GM18861 (cell line): ENCODE data around the gene C6orf89.
A peak's percentile ranks its signal among the peaks of the same experiment; 100 is the strongest.
"Not testable (repeated sequence)": the region's sequence is repeated elsewhere in the genome, so short reads cannot be mapped to it uniquely, and the experiment has no call there.

ENCODE experiments used
- ATAC-seq: cut with Tn5 transposase; IDR thresholded peaks from one replicate; pipeline ENCODE4 v1.9.1; 2021; ENCODE audit not compliant: unreplicated experiment

Gene C6orf89

DNA sequence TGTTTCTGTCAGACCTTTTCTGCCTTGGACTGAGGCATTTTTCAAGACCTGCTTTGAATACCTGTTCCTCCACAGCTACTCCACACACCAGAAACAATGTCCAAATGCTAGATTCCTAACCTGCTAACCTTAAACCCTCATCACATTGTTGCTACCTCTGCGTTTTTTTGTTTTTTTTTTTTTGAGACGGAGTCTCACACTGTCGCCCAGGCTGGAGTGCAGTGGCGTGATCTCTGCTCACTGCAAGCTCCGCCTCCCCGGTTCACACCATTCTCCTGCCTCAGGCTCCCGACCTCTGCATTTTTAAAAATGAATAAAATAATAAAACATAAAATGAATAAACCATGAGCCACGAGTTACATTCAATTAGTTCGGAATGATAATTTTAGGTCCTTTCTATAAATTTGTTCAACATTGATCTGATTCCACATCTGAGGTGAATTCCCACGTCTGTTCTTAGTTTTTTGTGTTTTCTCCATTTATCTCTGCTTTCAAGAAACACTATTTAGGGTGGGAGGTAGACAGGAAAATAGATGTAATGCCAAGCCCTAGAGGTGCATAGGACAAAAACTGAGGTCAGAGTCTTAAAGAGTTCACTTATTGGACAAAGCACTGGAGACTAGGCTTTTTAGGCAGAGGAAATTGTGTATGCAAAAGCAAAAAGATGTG is 1.3 kb downstream of the C6orf89 start:
- no peak for ATAC-seq

DNA sequence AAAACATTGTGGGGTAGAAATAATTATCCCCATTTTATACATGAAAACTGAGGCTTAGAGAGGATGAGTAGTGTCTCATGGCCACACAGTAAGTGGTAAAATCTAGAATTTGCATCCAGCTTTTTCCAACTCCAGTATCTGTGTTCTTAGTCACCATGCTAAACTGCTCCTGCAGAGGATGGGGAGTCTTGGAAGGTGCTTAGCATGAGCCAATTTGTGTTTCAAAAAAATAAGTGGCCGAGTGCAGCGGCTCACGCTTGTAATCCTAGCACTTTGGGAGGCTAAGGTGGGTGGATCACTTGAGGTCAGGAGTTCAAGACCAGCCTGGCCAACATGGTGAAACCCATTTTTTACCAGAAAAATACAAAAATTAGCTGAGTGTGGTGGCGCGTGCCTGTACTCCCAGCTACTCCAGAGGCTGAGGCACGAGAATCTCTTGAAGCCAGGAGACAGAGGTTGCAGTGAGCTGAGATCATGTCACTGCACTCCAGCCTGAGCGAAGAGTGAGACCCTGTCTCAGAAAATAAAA is 2.4 kb downstream of the C6orf89 start:
- no peak for ATAC-seq

DNA sequence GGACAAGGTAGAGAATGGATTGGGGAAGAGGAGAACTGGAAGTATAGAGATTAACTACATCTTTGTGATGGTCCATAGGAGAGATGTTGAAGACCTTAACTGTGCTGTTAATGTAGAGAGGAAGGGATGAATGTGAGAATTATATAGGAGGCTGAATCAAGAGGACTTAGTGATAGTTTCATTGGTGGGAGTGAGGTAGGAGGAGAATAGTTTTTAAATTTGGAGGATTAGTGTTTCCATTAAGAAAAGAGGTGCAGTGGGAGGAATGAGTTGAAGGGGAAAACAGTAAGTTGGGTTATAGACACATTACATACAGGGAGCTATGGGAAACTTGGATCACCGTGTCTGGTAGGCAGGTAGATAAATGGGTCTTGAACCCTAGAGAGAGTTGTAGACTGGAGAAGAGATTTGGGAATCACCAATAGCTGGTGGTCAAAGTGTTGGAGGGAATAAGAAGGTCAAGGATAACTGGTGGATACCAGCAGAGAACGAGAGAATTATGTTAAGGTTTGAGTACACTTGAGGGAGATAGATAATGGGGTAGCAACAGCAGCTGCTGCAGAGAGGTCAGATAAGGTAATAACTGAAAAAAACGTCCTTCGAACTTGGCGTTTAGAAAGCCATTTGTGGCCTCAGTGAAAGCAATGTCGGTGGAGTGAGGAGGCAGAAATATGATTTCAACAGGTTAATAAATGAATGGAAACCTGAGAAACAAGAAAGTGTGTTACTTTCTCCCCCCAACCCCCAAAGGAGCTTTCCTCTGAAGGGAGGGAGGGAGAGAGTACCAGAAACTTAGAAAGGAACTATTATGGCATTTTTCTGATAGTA is 3.1 kb downstream of the C6orf89 start:
- no peak for ATAC-seq

DNA sequence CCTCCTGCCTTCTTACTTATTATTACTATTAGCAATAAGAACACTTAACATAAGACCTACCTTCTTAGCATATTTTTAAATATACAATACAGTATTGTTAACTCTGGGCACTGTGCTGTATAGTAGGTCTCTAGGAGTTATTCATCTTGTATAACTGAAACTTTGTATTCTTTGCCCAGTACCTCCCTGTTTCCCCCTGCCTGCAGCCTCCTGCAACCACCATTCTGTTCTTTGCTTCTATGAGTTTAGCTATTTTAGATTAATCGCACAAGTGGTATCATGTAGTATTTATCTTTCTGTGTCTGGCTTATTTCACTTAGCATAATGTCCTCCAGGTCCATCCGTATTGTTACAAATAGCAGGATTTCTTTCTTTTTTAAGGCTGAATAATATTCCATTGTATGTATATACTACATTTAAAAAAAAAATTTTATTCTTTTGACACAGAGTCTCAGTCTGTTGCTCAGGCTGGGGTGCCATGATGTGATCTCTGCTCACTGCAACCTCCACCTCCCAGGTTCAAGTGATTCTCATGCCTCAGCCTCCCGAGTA is 4.4 kb downstream of the C6orf89 start:
- ATAC-seq: no peak

DNA sequence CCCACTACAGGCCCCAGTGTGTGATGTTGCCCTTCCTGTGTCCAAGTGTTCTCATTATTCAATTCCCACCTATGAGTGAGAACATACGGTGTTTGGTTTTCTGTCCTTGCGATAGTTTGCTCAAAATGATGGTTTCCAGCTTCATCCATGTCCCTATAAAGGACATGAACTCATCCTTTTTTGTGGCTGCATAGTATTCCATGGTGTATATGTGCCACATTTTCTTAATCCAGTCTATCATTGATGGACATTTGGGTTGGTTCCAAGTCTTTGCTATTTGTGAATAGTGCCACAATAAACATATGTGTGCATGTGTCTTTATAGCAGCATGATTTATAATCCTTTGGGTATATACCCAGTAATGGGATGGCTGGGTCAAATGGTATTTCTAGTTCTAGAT is 5.4 kb downstream of the C6orf89 start:
- ATAC-seq: not testable (repeated sequence)

DNA sequence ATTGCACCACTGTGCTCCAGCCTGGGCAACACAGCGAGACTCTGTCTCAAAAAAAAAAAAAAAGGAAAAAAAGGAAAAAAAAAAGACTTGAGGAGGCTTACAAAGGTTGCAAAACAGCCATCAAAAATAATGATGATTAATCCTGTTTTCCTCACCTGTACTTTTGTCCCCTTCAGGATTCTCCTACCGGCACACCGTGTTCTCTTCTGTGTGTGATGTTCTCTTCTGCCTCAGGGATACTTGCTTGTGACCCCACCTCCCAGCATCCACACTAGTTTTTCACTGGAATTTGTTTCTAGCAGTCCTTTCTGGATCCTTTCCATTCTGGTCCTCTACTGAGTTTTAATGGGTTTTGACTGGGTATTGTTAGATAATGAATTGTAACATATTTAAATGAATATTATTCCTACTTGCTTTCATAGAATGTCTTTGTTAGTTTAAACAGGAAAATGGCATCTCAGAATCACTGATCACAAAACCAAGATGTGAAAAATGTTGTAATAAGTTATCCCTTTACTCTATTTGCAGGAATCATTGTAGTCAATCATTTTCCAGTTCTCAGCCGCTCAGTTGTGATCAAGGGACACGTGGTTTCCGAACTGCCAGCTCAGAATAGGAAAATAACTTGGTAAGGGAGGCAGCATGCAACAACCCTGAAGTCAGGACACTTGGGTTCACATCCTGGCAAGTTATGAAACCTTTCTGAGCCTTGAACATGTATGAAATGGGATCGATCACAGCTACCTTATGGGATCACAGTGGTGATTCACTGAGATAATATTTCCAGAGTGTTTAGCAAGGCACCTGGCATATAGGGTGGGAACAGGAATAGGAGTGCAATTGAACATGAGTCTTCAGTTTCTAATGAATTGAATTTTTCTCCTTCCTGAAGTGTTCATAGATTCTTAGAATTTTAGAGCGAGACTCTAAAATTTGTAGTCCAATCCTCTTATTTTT is 8.5 kb downstream of the C6orf89 start:
- ATAC-seq: no peak

DNA sequence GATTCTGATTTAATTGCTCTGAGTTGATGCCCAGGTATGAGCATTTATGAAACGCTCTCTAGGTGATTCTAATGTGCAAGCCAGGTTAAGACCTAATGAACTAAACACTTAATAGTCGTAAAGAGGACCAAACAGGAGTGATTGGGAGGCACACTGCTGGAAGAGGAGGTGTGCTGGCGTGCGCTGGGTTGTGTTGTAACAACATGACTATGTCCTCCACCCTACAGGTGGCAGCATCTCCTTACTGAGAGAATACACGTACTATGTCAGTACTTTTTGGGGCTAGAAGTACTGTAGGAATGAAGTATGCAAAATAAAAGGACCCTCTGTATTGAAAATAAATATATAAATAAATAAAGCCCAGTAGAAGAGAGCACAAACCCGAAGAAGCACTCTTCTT is 11.9 kb downstream of the C6orf89 start:
- no peak for ATAC-seq

DNA sequence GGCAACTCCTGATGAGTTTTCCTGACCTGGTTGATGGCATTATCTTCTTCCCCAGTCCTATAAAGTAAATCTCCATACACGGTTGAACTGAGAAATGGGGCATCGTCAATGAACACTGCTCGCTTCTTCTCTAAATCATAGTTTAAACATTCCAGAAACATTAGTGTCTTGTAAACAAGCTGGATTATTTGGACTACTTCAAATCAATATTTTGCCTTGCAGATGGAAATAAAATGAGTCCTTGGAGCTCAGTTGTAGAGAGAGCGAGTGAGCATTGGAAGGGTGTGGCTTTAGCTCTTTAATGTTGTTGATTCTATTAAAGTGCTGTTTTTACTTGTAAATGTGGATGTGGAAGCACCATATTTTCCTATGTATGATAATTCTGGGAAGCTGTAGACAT is 18.4 kb downstream of the C6orf89 start:
- no peak for ATAC-seq

DNA sequence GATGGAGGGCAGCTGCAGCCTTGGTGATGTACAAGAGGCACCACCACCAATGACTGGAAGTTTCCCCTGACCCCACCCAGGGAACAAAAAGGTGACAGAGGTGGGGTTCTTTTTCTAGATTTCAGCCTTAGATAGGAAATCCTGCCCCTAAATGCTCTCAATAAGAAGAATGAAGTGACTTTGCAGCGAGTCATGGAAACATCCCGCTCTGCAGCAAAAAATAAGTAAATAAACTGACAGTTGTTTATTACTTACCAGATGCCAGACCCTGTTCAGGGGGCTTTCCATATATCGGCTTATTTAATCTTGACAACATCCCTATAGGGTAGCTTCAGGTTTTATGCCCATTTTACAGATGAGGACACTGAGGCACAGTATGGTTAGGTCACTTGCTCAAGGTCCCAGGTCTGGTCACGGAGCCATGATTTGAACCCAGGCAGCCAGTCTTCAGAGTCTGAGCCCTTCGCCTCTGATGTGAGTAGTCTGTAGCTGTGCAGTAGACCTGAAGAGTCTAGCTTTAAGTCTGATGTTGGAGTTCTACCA is 19.2 kb downstream of the C6orf89 start:
- ATAC-seq: no peak

DNA sequence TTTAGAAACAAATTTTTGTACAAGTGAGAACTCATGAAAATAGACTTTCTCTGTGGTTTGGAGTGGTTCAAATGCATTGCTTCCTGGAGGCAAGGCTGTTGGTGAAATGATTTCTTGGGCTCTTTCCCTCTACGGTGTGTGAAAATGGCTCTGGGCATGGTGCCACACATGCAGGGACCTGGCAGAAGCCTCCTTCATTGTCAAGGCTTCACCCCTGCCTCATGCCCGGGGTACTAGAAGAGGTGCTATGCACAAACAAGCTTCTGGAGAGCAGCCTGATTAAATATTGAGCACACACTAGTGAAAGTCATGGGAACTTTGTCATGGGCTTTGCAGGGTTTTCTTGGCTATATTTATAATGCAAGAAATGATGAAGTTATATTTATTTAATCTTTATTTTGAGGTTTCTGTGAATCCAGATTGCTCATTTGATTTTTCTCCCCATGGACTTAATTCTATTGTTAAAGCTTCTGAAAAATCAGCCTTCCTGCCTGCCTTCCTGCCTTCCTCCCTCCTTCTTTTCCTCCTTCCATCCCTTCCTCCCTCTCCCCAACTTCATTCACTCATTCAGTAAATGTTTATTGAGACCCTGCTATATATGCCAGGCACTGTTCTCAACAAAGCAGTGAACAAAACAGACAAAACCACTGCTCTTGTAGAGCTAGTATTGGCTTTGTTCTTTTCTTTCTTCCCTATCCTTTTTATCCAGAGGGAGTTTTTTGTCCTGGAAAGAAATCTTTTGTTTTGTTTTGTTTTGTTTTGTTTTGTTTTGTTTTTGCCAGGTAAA is 21.0 kb downstream of the C6orf89 start:
- no peak for ATAC-seq

DNA sequence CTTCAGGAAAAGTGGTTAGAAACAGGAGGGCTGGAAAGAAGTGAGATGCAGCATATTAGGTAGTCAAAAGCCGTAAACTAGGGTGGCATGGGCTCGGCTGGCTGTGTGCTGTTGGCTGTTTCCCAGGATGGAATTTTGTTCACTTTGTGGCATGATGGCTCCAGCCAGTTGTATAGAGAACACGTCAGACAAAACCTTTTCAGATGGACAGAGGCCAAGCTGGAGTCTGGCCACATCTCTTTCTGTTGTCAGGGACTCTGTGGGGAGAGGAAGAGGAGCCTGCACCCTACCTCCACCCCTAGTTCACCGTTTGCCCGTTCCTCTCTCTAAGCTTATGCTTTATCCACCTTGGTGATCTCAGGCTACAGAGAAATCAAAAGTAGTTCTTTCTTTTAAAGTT is 22.0 kb downstream of the C6orf89 start:
- no peak for ATAC-seq

DNA sequence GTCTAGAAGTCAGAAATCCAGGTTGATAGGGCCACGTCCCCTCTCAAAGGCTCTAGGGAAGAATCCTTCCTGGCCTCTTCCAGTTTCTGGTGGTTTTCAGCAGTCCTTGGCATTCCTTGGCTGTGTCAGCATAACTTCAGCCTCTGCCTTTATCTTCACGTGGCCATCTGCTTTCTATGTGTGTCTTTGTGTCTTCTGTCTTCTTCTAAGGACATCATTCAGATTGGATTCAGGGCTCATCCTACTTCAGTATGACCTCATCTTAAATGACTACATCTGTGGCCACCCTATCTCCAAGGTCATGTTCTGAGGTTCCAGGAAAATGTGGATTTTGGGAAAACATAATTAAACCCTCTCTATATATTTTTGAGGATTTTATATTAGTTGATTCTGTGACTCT is 23.0 kb downstream of the C6orf89 start:
- ATAC-seq: no peak

DNA sequence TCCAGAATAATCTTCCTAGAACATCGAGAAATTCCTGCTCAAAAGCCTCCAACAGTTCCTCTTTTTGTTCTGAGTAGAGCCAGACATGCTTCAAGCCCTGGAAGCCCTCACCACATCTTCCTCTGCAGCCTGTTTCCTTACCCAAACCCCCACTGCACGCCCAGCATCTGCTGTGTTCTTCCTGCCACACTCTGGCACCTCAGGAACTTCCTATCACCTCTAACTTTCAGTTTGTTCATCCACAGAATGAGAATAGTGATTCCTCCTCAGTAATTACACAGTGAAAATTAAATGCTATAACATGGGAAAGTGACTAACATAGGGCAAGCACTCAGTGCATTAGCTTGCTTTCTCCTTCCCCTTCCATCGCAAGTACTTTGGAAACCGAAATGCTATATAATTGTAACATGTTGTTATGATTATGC is 26.3 kb downstream of the C6orf89 start:
- no peak for ATAC-seq

DNA sequence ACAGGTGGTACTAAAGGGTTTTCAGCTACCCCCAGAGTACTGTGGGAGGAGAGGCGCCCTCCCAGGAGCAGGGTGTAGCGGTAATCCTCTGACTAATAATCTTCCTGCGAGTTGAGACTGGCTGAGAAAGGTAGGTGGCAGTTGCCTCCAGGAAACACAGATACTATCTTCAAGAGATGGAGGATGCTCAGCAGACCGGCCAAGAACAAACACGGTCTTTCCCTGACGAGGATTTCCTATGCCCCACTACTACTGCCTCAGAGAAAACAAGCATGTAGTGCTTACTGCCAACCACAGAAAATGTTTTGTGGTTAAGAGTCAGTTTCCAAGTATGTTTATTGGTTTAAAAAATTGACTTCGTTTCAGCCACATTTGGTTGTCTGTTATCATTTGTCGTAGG is 26.8 kb downstream of the C6orf89 start:
- peak; percentile 81 for ATAC-seq

DNA sequence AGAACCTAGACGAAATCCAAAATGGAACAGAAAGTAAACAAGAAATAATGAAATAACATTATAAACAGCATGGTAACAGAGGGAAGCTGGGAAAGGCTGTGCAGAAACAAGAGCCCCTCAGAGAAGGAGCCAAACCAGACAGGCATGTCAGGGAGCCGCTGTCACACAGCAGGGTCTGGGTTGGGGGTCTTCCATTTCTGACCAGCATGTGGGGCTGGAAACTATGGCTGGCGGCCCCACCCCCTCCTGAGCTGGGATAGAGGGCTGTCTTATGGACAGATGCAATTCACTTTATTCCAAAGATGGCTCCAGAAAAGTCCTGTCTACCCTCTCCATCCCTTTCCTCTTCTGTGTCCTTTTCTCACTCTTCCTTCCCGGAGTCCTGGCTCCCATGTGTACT is 27.3 kb downstream of the C6orf89 start:
- no peak for ATAC-seq

DNA sequence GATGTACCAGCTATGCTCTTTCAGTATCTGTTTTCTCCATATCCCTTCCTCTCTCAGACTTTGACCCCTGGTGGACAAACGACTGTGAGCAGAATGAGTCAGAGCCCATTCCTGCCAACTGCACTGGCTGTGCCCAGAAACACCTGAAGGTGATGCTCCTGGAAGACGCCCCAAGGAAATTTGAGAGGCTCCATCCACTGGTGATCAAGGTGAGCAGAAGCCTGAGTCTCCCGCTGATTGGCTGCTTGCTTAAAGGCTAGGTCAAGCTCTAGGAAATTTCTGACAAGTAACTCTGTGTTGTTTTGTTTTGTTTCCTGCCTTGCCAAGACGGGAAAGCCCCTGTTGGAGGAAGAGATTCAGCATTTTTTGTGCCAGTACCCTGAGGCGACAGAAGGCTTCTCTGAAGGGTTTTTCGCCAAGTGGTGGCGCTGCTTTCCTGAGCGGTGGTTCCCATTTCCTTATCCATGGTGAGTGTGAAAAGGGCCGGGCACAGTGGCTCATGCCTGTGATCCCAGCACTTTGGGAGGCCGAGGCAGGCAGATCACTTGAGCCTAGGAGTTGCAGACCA is 28.6 kb downstream of the C6orf89 start:
- ATAC-seq: no peak

DNA sequence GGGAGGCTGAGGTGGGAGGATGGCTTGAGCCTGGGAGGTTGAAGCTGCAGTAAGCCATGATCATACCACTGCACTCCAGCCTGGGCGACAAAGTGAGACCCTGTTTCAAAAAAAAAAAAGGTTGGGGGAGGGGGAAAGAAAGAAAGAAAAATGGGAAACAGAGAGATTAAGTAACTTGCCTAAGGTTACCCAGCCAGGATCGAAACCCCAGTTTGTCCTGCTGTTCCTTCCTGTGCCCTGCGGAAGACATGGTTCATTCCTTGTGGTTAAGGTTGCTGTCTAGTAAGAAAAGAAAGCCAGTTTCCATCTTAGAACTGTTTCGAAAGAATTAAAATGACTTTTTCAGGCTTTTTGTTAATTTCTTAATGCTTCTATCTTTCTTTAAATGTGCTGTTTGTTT is 29.8 kb downstream of the C6orf89 start:
- ATAC-seq: no peak

DNA sequence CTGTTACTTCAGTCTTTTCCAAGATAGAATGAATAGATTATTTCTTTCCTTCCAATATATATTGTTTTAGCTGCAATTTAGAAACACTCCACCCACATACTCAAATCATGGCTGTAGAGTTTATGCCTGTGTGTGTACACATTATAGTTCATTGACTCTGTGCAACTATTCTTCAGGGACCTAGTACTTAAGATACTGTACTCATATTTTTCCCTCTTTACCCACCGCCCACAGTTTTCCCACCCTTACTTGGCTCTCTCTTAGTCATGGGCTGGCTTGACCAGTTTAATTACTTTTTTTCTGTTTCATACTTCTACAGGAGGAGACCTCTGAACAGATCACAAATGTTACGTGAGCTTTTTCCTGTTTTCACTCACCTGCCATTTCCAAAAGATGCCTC is 30.4 kb downstream of the C6orf89 start:
- no peak for ATAC-seq

DNA sequence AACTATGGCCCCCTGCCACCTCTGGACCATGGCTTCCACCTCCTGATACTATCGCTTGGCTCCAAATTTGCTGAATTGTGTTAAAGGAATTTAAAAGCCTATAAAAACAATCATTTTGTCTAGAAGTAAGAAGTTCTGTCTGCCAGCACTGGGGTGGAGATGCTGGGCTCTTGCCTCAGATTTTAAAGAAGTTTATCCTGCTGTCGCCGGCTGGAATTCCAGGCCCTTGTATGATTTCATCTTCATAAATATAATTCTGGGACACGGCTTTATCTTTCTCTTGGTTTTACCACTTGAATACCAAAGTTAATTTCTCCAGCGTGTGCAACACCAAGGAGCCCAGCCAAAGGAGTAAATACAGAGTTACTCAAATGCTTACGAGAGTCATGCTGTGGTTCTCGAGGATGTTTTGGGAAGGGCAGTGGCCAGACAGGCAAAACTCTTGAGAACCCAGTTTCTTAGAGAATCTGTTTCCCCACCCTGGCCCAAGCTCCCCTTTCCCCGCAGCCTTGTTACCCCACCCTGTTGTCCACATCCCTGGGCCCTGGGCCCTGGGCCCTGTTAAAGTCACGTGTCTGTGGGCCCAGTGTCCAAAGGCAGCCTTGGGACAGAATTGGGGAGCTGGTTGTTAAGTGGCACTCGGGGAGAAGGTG is 31.9 kb downstream of the C6orf89 start:
- no peak for ATAC-seq
